GM12873 (cell line): ENCODE data around the gene MYH6.

ENCODE experiments used
- CTCF ChIP-seq: IDR thresholded peaks from 2 replicates; pipeline ENCODE4 v1.5.1; 2012; ENCODE audit warnings: low read depth, mild to moderate bottlenecking, moderate library complexity, low read length, control low read depth; ENCODE audit not compliant: insufficient read depth; ENCODE audit errors: missing control alignments

Gene MYH6

DNA sequence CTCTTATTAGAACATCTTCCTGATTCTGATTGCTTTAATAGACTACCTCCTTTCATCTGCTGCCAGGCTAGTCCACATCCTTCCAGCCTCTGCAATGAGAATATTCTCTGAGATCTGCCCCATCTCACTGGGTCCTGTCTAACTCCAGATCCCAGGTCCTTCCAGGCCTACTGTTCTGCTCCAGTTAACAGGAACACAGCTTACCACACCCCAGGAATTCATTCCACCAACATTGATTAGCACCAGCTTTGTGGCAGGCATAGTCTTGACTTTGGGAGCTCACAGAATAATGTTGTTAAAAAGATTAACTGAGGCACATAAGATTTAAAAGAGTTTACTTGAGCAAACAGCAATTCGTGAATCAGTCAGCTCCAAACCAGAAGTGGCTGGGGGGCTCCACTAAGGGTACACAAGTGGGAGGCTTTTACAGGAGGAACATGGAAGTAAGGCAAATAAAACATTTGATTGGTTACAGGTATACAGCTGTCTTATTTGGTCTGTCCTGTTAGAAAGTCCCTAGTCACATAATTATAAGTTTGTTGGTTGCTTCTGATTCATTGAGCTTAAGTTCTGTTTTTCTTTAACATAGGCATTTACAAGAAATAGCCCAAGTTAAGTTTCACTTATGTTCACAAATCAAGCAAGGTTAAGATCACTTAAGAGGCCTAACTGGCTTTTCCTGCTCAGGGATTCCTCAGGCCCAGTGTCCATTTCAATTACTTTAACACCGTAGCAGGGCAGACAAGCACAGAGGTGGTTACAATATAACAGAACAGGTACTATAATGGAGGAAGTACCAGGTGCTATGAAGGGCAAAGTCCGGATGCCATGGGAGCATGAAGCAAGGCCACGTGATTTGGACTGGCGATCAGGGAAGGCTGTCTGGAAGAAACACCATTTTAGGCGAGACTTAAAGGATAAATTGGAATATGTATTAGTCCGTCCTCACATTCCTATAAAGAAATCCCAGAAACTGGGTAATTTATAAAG, 39.6 kb upstream of the MYH6 start:
- TF ChIP-seq CTCF: no peak

DNA sequence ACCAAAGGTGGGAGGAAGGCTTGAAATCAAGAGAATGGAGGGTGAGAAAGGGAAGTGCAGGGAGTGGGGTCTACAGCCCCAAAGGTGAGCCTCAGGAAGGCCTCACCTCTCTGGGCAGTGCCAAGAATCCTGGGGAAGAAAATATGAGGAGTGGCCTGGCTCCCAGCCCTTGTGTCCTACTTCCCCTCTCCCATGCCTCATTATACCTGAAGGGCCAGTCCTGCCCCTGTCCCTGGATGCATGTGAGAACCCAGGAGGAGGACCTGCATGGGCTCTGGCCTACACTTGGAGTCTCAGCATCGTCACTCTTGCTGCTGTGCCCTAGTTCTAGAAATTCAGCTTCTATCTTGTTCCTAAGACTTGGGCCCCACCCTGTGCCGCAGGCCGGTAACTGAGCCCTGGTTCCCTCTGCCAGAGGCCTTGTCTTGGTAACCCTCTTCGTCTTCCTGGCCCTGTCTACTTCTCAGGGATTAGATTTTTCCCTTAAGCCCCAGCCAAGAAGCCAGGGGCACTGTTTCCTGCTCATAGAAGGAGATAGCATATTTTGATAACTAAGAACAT, 38.3 kb upstream of the MYH6 start:
- TF ChIP-seq CTCF: no peak

- TF ChIP-seq CTCF: no peak
These were observed 37.7 kb upstream of the MYH6 start for GRCh38 chr14:23445773-23446172.

- no peak for TF ChIP-seq CTCF
These were observed 36.2 kb upstream of the MYH6 start for GRCh38 chr14:23444314-23444713.

GRCh38 chr14:23443881-23444280, 35.8 kb upstream of the MYH6 start:
- TF ChIP-seq CTCF: no peak

DNA sequence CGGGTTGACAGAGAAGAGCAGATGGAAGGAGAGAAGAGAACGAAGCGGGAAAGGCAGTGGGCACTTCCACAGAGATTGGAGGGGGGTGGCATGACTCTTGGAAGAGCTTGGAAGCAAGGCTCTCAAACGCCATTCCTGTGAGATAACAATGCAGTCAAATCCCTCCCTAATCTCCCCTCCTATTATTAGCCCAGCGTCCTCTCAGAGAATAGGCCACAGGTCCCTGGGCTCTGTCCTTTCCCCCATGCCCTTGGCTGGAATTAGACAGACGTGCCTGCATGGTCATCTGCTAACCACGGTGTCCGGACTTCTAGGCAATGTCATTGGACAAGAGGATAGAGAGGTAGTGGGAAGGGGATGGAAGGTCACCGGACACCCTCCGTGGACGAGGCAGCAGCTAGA, 35.3 kb upstream of the MYH6 start:
- no peak for TF ChIP-seq CTCF

- TF ChIP-seq CTCF: no peak
These were observed 34.8 kb upstream of the MYH6 start for GRCh38 chr14:23442721-23443356.
